ENCODE data around the gene KCNE3.

DNA sequence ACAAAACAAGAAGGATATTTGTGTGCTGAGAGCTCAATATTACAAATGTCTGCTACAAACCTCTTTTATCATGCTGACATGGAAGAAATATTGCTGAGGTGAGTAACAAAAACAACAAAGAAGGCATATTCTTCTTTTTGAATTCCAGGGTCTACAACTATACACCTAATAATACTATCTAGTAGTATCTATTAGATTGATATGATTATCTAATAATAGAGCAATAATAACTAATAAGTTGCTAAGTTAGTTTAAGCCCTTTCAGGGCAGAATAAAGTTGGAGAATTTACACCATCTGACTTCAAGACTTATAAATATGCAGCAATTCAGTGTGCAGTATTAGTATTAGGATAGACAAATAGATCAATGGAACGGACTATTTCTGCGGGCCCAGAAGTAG, 57.7 kb downstream of the KCNE3 start:
- no peak for TF ChIP-seq EZH2 (IDR thresholded peaks at IDR 0.05; ENCODE audit: low read length, unreplicated experiment)
- TF ChIP-seq, protein P1, sequence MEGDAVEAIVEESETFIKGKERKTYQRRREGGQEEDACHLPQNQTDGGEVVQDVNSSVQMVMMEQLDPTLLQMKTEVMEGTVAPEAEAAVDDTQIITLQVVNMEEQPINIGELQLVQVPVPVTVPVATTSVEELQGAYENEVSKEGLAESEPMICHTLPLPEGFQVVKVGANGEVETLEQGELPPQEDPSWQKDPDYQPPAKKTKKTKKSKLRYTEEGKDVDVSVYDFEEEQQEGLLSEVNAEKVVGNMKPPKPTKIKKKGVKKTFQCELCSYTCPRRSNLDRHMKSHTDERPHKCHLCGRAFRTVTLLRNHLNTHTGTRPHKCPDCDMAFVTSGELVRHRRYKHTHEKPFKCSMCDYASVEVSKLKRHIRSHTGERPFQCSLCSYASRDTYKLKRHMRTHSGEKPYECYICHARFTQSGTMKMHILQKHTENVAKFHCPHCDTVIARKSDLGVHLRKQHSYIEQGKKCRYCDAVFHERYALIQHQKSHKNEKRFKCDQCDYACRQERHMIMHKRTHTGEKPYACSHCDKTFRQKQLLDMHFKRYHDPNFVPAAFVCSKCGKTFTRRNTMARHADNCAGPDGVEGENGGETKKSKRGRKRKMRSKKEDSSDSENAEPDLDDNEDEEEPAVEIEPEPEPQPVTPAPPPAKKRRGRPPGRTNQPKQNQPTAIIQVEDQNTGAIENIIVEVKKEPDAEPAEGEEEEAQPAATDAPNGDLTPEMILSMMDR (conservative IDR thresholded peaks at IDR 0.05; ENCODE audit: low read depth, low read length): no peak
